ENCODE data around the gene ARHGAP33. TPM values are rescaled to one million over a fixed set of nuclear protein-coding genes. Genes with fewer than 3 reads are reported as not detected.

Gene ARHGAP33
- total RNA-seq, 1 experiment from 2014 or later: 18.3 TPM

DNA sequence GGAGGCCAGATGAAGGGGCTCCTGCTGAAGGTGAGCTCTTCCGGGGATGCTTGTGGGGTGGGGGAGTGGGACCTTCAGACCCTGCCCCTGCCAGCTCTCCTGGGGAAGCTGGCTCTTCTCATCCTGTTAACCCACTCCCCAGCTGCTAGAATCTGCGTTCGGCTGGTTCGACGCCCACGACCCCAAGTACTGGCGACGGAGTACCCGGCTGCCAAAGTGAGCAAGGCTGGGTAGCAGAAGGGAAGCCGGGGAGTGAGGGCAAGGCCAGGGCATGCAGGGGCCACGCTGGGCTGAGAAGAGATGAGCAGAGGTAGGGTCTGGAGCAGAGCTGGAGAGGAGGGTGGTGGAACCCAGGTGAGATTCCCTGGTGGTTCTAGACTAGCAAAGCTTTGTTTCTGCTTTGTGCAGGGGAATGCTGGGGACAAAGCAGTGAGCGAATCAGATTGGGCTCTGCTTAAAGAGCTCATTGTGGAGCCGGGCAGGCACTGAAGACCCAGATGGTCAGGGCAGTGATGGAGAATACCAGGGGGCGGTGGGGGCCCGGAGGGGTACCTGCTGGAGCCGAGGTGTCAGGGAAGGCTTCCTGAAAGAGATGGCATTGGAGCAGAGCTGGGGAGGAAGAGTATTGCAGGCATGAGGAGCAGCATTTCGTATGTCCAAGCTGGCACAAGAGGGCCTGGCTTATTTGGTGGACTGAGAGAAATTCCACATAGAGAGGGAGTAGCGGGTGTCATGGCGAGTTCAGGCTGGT is 47.2 kb upstream of the ARHGAP33 start:
- Mint-ChIP-seq H3K27me3 (ENCODE audit: insufficient read depth, unreplicated experiment) (no peaks in the 10 kb centered on the region), H3K27ac (ENCODE audit: unreplicated experiment) (no peak overlapping the region), H3K4me3 (ENCODE audit: unreplicated experiment) (no peak overlapping the region), H3K36me3 (ENCODE audit: insufficient read depth, unreplicated experiment) (peaks cover 85% of the 10 kb centered on the region), H3K9me3 (ENCODE audit: unreplicated experiment) (no peaks in the 10 kb centered on the region), H3K4me1 (ENCODE audit: low read depth, unreplicated experiment) (no peaks in the 10 kb centered on the region)
- Histone ChIP-seq H3K4me1 (no peaks in the 10 kb centered on the region), H3K4me3 (ENCODE audit: low read depth, low read length) (no peak overlapping the region), H3K9me3 (no peaks in the 10 kb centered on the region), H3K36me3 (ENCODE audit: control insufficient read depth, insufficient read depth, low read length) (peaks cover 5% of the 10 kb centered on the region), H3K27me3 (replicated peaks; ENCODE audit: control insufficient read depth, insufficient read depth, low read length) (no peaks in the 10 kb centered on the region)
- BruUV-seq (replicated peaks): no TSS peak
- intact Hi-C loops (cut with micrococcal nuclease; ENCODE audit: unreplicated experiment): no loop called here
- TF ChIP-seq, protein P1, sequence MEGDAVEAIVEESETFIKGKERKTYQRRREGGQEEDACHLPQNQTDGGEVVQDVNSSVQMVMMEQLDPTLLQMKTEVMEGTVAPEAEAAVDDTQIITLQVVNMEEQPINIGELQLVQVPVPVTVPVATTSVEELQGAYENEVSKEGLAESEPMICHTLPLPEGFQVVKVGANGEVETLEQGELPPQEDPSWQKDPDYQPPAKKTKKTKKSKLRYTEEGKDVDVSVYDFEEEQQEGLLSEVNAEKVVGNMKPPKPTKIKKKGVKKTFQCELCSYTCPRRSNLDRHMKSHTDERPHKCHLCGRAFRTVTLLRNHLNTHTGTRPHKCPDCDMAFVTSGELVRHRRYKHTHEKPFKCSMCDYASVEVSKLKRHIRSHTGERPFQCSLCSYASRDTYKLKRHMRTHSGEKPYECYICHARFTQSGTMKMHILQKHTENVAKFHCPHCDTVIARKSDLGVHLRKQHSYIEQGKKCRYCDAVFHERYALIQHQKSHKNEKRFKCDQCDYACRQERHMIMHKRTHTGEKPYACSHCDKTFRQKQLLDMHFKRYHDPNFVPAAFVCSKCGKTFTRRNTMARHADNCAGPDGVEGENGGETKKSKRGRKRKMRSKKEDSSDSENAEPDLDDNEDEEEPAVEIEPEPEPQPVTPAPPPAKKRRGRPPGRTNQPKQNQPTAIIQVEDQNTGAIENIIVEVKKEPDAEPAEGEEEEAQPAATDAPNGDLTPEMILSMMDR (IDR thresholded peaks at IDR 0.05; ENCODE audit: insufficient read depth in 1 of 2, low read depth in 1 of 2, low read length in 1 of 2, severe bottlenecking in 1 of 2, unreplicated experiment in 1 of 2): no peak
- no peak for DNase-seq
- POLR2A ChIA-PET: interaction anchor here (0.5 to 0.6 kb wide), 2 partner anchors 13 to 17 kb away, joined by 3 read pairs; partner anchors contain the start of gene PSENEN
- CTCF ChIA-PET: interaction anchor here (1.6 kb wide), 1 partner anchor 9 kb away, joined by 7 read pairs; no protein-coding TSS in a partner anchor

DNA sequence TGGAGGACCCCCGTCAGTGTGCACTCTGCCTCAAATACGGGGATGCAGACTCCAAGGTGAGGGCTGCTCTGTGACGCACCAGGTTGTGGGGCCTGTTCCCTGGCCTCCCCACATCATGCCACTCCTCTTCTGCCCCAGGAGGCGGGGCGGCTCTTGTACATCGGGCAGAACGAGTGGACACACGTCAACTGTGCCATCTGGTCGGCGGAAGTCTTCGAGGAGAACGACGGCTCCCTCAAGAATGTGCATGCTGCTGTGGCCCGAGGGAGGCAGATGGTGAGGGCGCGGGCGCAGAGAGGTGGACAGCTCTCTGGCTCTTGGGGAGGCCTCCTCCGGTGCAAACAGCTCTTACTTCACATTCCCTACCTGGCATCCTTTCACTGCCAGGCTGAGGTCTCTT is 46.3 kb upstream of the ARHGAP33 start:
- no peaks in the 10 kb centered on the region for H3K27me3 Mint-ChIP-seq (ENCODE audit: insufficient read depth, unreplicated experiment)
- peaks cover 6% of the 10 kb centered on the region for H3K36me3 ChIP-seq (ENCODE audit: control insufficient read depth, insufficient read depth, low read length)
- H3K9me3 Mint-ChIP-seq (ENCODE audit: unreplicated experiment): no peaks in the 10 kb centered on the region
- H3K9me3 ChIP-seq: no peaks in the 10 kb centered on the region
- ChIA-PET POLR2A (no interaction called here), CTCF (interaction anchor here (1.6 kb wide), 1 partner anchor 8 kb away, joined by 7 read pairs; no protein-coding TSS in a partner anchor)
- no peak overlapping the region for H3K4me3 ChIP-seq (ENCODE audit: low read depth, low read length)
- no peaks in the 10 kb centered on the region for H3K27me3 ChIP-seq (replicated peaks; ENCODE audit: control insufficient read depth, insufficient read depth, low read length)
- H3K36me3 Mint-ChIP-seq (ENCODE audit: insufficient read depth, unreplicated experiment): peaks cover 85% of the 10 kb centered on the region
- intact Hi-C loops (cut with micrococcal nuclease; ENCODE audit: unreplicated experiment): no loop called here
- TF ChIP-seq, protein P1 (IDR thresholded peaks at IDR 0.05; ENCODE audit: insufficient read depth in 1 of 2, low read depth in 1 of 2, low read length in 1 of 2, severe bottlenecking in 1 of 2, unreplicated experiment in 1 of 2): no peak
- H3K27ac Mint-ChIP-seq (ENCODE audit: unreplicated experiment): no peak overlapping the region
- H3K4me1 ChIP-seq: no peaks in the 10 kb centered on the region
- BruUV-seq (replicated peaks): no TSS peak
- DNase-seq: no peak
- H3K4me3 Mint-ChIP-seq (ENCODE audit: unreplicated experiment): no peak overlapping the region
- H3K4me1 Mint-ChIP-seq (ENCODE audit: low read depth, unreplicated experiment): no peaks in the 10 kb centered on the region

DNA sequence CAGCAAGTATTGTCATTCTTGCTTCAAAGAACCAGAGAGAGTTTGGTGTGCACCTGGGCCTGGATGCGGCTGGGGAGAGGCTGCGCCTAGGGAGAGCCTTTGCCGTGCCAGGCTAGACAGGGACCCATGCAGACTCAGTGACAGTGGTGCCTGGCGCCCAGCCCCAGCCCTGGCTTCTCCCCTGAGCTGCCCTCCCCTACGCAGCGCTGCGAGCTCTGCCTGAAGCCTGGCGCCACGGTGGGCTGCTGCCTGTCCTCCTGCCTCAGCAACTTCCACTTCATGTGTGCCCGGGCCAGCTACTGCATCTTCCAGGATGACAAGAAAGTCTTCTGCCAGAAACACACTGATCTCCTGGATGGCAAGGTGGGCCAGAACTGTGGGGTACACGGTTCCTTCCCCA is 45.6 kb upstream of the ARHGAP33 start:
- BruUV-seq (replicated peaks): no TSS peak
- Mint-ChIP-seq H3K9me3 (ENCODE audit: unreplicated experiment) (no peaks in the 10 kb centered on the region), H3K4me1 (ENCODE audit: low read depth, unreplicated experiment) (no peaks in the 10 kb centered on the region), H3K36me3 (ENCODE audit: insufficient read depth, unreplicated experiment) (peaks cover 87% of the 10 kb centered on the region), H3K4me3 (ENCODE audit: unreplicated experiment) (no peak overlapping the region), H3K27me3 (ENCODE audit: insufficient read depth, unreplicated experiment) (no peaks in the 10 kb centered on the region), H3K27ac (ENCODE audit: unreplicated experiment) (no peak overlapping the region)
- H3K27me3 ChIP-seq (replicated peaks; ENCODE audit: control insufficient read depth, insufficient read depth, low read length): no peaks in the 10 kb centered on the region
- ChIA-PET CTCF (no interaction called here), POLR2A (interaction anchor here (1.7 kb wide), 1 partner anchor 11 kb away, joined by 7 read pairs; no protein-coding TSS in a partner anchor)
- H3K9me3 ChIP-seq: no peaks in the 10 kb centered on the region
- H3K36me3 ChIP-seq (ENCODE audit: control insufficient read depth, insufficient read depth, low read length): peaks cover 10% of the 10 kb centered on the region
- no peaks in the 10 kb centered on the region for H3K4me1 ChIP-seq
- intact Hi-C loops (cut with micrococcal nuclease; ENCODE audit: unreplicated experiment): no loop called here
- TF ChIP-seq, protein P1 (IDR thresholded peaks at IDR 0.05; ENCODE audit: insufficient read depth in 1 of 2, low read depth in 1 of 2, low read length in 1 of 2, severe bottlenecking in 1 of 2, unreplicated experiment in 1 of 2): no peak
- no peak overlapping the region for H3K4me3 ChIP-seq (ENCODE audit: low read depth, low read length)
- DNase-seq: no peak

Measured in Caco-2 (cell line).